Mesendoderm (in vitro differentiated cells): ENCODE results near the gene CHD2.
A peak's percentile ranks its signal among the peaks of the same experiment; 100 is the strongest.

Experiments
- DNase-seq: peaks from one replicate; pipeline ENCODE4 v3.0.0; 2013
- H2AK5ac ChIP-seq: 2 replicates; pipeline ENCODE4 v1.6.1; 2013; ENCODE audit warnings: low read length, inconsistent platforms
- H2BK120ac ChIP-seq: 2 replicates; pipeline ENCODE4 v1.6.1; 2013; ENCODE audit warnings: low read depth, mild to moderate bottlenecking, low read length, moderate library complexity, mixed read lengths
- H2BK15ac ChIP-seq: replicated peaks from 2 replicates; pipeline ENCODE4 v1.6.1; 2013; ENCODE audit warnings: low read depth, mild to moderate bottlenecking, moderate library complexity
- H2BK5ac ChIP-seq: 2 replicates; pipeline ENCODE4 v1.6.1; 2013; ENCODE audit warnings: low read length, inconsistent platforms
- H3K18ac ChIP-seq: 2 replicates; pipeline ENCODE4 v1.6.1; 2013; ENCODE audit warnings: mild to moderate bottlenecking, low read length, mixed read lengths
- H3K23ac ChIP-seq: one replicate; pipeline ENCODE4 v1.6.1; 2013; ENCODE audit warnings: low read length
- H3K27ac ChIP-seq: 2 replicates; pipeline ENCODE4 v1.5.1; 2013; ENCODE audit warnings: low read depth, mild to moderate bottlenecking, inconsistent platforms, low read length, moderate library complexity
- H3K27me3 ChIP-seq: 2 replicates; pipeline ENCODE4 v1.6.1; 2013; ENCODE audit warnings: low read length, control low read depth, mild to moderate bottlenecking, inconsistent platforms; ENCODE audit not compliant: insufficient read depth, poor library complexity
- H3K36me3 ChIP-seq: 2 replicates; pipeline ENCODE4 v1.6.1; 2013; ENCODE audit warnings: low read length, inconsistent platforms; ENCODE audit not compliant: control insufficient read depth, insufficient read depth
- H3K4ac ChIP-seq: one replicate; pipeline ENCODE4 v1.6.1; 2013; ENCODE audit warnings: low read depth, mild to moderate bottlenecking, low read length, moderate library complexity
- H3K4me1 ChIP-seq: 2 replicates; pipeline ENCODE4 v1.6.1; 2013; ENCODE audit warnings: low read depth, low read length, inconsistent platforms; ENCODE audit not compliant: control insufficient read depth
- H3K4me2 ChIP-seq: 2 replicates; pipeline ENCODE4 v1.6.1; 2013; ENCODE audit warnings: low read length
- H3K4me3 ChIP-seq: 2 replicates; pipeline ENCODE4 v1.5.1; 2013; ENCODE audit warnings: mild to moderate bottlenecking, low read length
- H3K56ac ChIP-seq: one replicate; pipeline ENCODE4 v1.6.1; 2013; ENCODE audit warnings: low read length
- H3K79me1 ChIP-seq: 2 replicates; pipeline ENCODE4 v1.6.1; 2013; ENCODE audit warnings: low read length, inconsistent platforms
- H3K79me2 ChIP-seq: 2 replicates; pipeline ENCODE4 v1.6.1; 2013; ENCODE audit warnings: mild to moderate bottlenecking, low read length; ENCODE audit not compliant: control insufficient read depth, insufficient read depth
- H3K9ac ChIP-seq: 2 replicates; pipeline ENCODE4 v1.6.1; 2013; ENCODE audit warnings: low read length, inconsistent platforms
- H4K5ac ChIP-seq: one replicate; pipeline ENCODE4 v1.6.1; 2013; ENCODE audit warnings: low read length
- H4K8ac ChIP-seq: one replicate; pipeline ENCODE4 v1.6.1; 2013; ENCODE audit warnings: low read depth, mild to moderate bottlenecking, control low read depth, low read length, moderate library complexity
- WGBS: extraction: QIAGEN DNeasy Blood & Tissue Kit; methylation state at CpG from one replicate; pipeline ENCODE4 v1.1.7; 2013; ENCODE audit warnings: low lambda C conversion rate, missing lambda C conversion rate; ENCODE audit not compliant: insufficient coverage; ENCODE audit errors: extremely low coverage; 5-methylcytosine and 5-hydroxymethylcytosine counted together

The CHD2 gene

GRCh38 chr15:93034512-93034911 is 134.4 kb downstream of the CHD2 start:
- Histone ChIP-seq H3K56ac (no peak overlapping the region), H4K5ac (no peak overlapping the region), H3K36me3 (no peaks in the 10 kb centered on the region), H3K79me1 (no peaks in the 10 kb centered on the region), H3K18ac (no peak overlapping the region), H2BK15ac (no peak overlapping the region), H2BK120ac (no peak overlapping the region), H3K4me1 (no peaks in the 10 kb centered on the region), H4K8ac (no peak overlapping the region), H3K4me2 (no peak overlapping the region), H3K79me2 (no peaks in the 10 kb centered on the region), H3K27ac (no peak overlapping the region), H2AK5ac (no peak overlapping the region), H3K4ac (no peak overlapping the region), H3K27me3 (no peaks in the 10 kb centered on the region), H2BK5ac (no peak overlapping the region), H3K23ac (no peak overlapping the region), H3K4me3 (no peak overlapping the region), H3K9ac (no peak overlapping the region)
- DNase-seq = no peak
- WGBS = no CpG with 5 or more reads among the region's 7 CpGs

GRCh38 chr15:93035092-93035915 is 135.2 kb downstream of the CHD2 start:
- Histone ChIP-seq H2BK5ac (no peak overlapping the region), H3K9ac (no peak overlapping the region), H3K79me1 (no peaks in the 10 kb centered on the region), H3K36me3 (no peaks in the 10 kb centered on the region), H3K79me2 (no peaks in the 10 kb centered on the region), H3K4me2 (no peak overlapping the region), H3K56ac (no peak overlapping the region), H3K18ac (no peak overlapping the region), H2BK120ac (no peak overlapping the region), H2BK15ac (no peak overlapping the region), H4K8ac (no peak overlapping the region), H3K4me1 (no peaks in the 10 kb centered on the region), H3K4ac (no peak overlapping the region), H2AK5ac (no peak overlapping the region), H3K23ac (no peak overlapping the region), H3K27ac (no peak overlapping the region), H4K5ac (no peak overlapping the region), H3K4me3 (no peak overlapping the region), H3K27me3 (no peaks in the 10 kb centered on the region)
- DNase-seq = no peak
- no CpG with 5 or more reads among the region's 18 CpGs for WGBS

- H3K4ac ChIP-seq = no peak overlapping the region
- no peaks in the 10 kb centered on the region for H3K79me2 ChIP-seq
- H3K36me3 ChIP-seq = no peaks in the 10 kb centered on the region
- H3K4me2 ChIP-seq = no peak overlapping the region
- no peak overlapping the region for H2BK5ac ChIP-seq
- no CpG with 5 or more reads among the region's 32 CpGs for WGBS
- no peaks in the 10 kb centered on the region for H3K79me1 ChIP-seq
- H3K27ac ChIP-seq = no peak overlapping the region
- DNase-seq = peak; percentile 55
- no peak overlapping the region for H4K5ac ChIP-seq
- no peak overlapping the region for H3K4me3 ChIP-seq
- no peak overlapping the region for H2AK5ac ChIP-seq
- no peak overlapping the region for H4K8ac ChIP-seq
- no peak overlapping the region for H3K23ac ChIP-seq
- H3K9ac ChIP-seq = no peak overlapping the region
- H2BK120ac ChIP-seq = no peak overlapping the region
- H2BK15ac ChIP-seq = no peak overlapping the region
- H3K4me1 ChIP-seq = no peaks in the 10 kb centered on the region
- H3K27me3 ChIP-seq = no peaks in the 10 kb centered on the region
- peak overlapping the region; percentile 5 for H3K56ac ChIP-seq
- no peak overlapping the region for H3K18ac ChIP-seq
These were observed 136.1 kb downstream of the CHD2 start for GRCh38 chr15:93035953-93036810.

- Histone ChIP-seq H2BK15ac (no peak overlapping the region), H3K23ac (no peak overlapping the region), H3K79me2 (no peaks in the 10 kb centered on the region), H2BK5ac (no peak overlapping the region), H3K9ac (no peak overlapping the region), H3K18ac (no peak overlapping the region), H3K4ac (no peak overlapping the region), H4K5ac (no peak overlapping the region), H3K4me1 (no peaks in the 10 kb centered on the region), H3K36me3 (no peaks in the 10 kb centered on the region), H2BK120ac (no peak overlapping the region), H3K4me2 (no peak overlapping the region), H3K4me3 (no peak overlapping the region), H3K56ac (no peak overlapping the region), H3K27ac (no peak overlapping the region), H2AK5ac (no peak overlapping the region), H3K79me1 (no peaks in the 10 kb centered on the region), H3K27me3 (no peaks in the 10 kb centered on the region), H4K8ac (no peak overlapping the region)
- no peak for DNase-seq
- WGBS = no CpG with 5 or more reads among the region's 29 CpGs
These were observed 137.1 kb downstream of the CHD2 start for GRCh38 chr15:93036951-93037819.

GRCh38 chr15:93037820-93038705 is 137.9 kb downstream of the CHD2 start:
- no peak overlapping the region for H3K4me2 ChIP-seq
- no peak overlapping the region for H2BK15ac ChIP-seq
- H3K36me3 ChIP-seq = no peaks in the 10 kb centered on the region
- no peak for DNase-seq
- H4K8ac ChIP-seq = no peak overlapping the region
- H3K4me3 ChIP-seq = no peak overlapping the region
- no peak overlapping the region for H2BK120ac ChIP-seq
- H3K27me3 ChIP-seq = no peaks in the 10 kb centered on the region
- no peak overlapping the region for H4K5ac ChIP-seq
- no peak overlapping the region for H3K18ac ChIP-seq
- WGBS = no CpG with 5 or more reads among the region's 20 CpGs
- no peaks in the 10 kb centered on the region for H3K79me2 ChIP-seq
- H3K79me1 ChIP-seq = no peaks in the 10 kb centered on the region
- no peak overlapping the region for H2AK5ac ChIP-seq
- H3K4ac ChIP-seq = no peak overlapping the region
- H3K23ac ChIP-seq = no peak overlapping the region
- H2BK5ac ChIP-seq = no peak overlapping the region
- H3K27ac ChIP-seq = no peak overlapping the region
- no peak overlapping the region for H3K9ac ChIP-seq
- H3K4me1 ChIP-seq = no peaks in the 10 kb centered on the region
- H3K56ac ChIP-seq = no peak overlapping the region
